GM18858 (cell line): ENCODE results near the gene WASL.
"Not testable (repeated sequence)": the region's sequence is repeated elsewhere in the genome, so short reads cannot be mapped to it uniquely, and the experiment has no call there.

ENCODE experiments used
- ATAC-seq: cut with Tn5 transposase; IDR thresholded peaks from one replicate; pipeline ENCODE4 v1.9.1; 2021; ENCODE audit not compliant: unreplicated experiment

The WASL gene

GRCh38 chr7:123748734-123749536 is at the start of gene WASL:
WASL (minus strand) TSS chr7:123749003; CDS start chr7:123748734, 269 bp downstream.
- ATAC-seq, result peak; percentile 59

- ATAC-seq, result no peak
Observed at GRCh38 chr7:123797673-123798531, 49.1 kb upstream of the WASL start.

- no peak for ATAC-seq
Observed at GRCh38 chr7:123796568-123796967, 47.8 kb upstream of the WASL start.

- no peak for ATAC-seq
Observed at GRCh38 chr7:123795917-123796316, 47.1 kb upstream of the WASL start.

DNA sequence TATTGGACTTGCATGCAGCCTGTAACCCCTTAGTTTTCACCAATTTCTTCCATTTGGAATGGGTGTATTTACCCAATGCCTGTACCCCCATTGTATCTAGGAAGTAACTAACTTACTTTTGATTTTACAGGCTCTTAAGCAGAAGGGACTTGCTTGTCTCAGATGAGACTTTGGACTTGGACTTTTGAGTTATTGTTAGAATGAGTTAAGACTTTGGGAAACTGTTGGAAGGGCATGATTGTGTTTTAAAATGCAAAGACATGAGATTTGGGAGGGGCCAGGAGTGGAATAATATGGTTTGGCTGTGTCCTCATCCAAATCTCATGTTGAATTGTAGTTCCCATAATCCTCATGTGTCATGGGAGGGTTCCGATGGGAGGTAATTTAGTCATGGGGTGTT is 46.3 kb upstream of the WASL start:
- not testable (repeated sequence) for ATAC-seq

DNA sequence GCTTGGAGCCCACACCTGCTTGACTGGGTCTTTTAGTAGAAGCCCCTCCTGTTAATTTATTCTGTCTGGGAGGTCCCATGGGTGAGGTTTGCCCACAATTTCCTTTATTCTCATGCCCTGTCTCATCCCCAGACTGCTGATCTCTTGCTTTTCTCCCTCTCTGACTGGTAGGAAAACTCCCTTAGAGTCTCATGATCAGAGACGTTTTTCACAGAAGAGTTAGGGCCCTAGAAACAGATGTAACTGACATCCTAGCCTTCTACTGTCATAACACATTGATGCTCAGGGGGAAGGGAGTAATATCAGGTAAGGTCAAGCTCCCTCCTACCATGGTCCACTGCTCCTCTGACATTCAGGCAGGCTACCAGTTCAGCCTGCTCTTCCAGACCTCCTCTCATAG is 43.7 kb upstream of the WASL start:
- peak; percentile 54 for ATAC-seq

GRCh38 chr7:123791001-123791400 is 42.2 kb upstream of the WASL start:
- ATAC-seq, result no peak

- ATAC-seq, result no peak
Observed at GRCh38 chr7:123789817-123790216, 41.0 kb upstream of the WASL start.

GRCh38 chr7:123789206-123789784 is 40.5 kb upstream of the WASL start:
- no peak for ATAC-seq

DNA sequence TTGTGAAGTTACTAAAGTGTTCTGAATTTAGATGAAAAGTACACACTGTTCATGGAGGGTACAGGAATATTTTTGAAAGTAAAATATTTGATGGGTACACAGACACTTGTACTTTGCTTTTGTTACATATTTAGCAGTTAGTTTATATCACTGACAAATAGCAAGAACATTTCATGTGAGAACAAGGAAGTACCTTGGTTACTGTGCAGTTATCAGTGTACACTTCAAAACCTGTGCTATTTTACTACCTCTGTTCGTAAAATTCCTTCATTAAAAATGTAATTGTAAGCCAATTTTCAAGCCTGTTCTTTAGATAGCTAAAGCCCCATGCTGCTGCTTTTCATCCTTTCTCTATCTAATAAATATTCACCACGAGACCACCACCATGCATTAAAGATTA is 39.8 kb upstream of the WASL start:
- ATAC-seq, result no peak

GRCh38 chr7:123787220-123788007 is 38.6 kb upstream of the WASL start:
- no peak for ATAC-seq

DNA sequence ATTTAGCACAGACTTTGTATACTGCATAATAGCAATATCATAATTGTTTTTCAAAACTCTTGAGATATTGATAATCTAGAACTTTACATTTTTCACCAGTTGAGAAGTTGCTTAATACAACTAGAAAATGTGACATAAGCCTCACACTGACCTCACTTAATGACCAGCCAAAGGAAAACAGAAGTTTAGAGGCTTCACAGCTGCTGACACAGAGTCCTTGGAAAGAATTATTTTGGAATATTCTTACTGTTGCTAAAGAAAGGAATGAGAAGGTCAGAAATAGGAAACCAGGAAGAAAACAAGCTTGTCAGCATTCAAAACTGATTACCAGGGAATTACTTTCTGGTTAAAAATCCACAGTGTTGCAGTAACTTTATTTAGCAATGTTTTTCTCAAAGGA is 35.5 kb upstream of the WASL start:
- ATAC-seq, result no peak

DNA sequence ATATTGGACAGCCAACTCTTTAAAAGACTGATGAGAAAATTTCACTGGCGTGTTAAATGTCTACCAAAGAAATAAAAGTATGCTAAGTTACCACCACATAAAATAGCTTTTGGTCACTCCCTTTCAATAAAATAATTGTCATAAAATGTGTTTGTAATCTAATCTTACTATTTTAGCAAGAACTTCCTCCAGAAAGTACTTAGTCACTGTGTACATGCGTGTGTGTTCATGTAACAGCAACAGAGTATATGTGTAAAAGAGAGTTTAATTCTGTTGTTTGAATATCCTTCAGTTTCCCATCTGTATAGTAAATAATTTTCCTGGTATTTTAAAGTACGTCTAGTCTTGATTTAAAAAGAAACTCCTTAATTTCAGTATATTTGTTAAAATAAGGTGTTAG is 35.0 kb upstream of the WASL start:
- ATAC-seq, result no peak

- ATAC-seq, result no peak
Observed at GRCh38 chr7:123782071-123782798, 33.4 kb upstream of the WASL start.

- ATAC-seq, result not testable (repeated sequence)
Observed at GRCh38 chr7:123780472-123780871, 31.7 kb upstream of the WASL start.

DNA sequence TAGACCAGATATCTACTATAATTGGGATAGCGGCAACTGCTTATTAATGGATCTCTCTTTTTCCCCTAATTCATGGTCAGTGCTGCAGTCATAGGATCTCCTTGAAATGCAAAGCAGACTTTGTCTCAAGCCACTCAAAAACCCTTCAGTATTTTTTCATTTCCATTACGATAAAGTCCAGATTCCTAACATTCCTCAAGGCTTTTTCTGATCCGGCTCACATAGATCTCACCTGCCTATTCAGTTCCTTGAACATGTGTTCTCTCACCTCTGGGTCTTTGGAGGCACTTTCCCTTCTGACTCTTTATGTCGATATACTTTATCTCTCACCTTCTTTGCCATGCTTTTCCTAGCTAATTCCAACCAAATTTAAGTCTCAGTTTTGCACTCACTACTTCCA is 25.7 kb upstream of the WASL start:
- no peak for ATAC-seq

DNA sequence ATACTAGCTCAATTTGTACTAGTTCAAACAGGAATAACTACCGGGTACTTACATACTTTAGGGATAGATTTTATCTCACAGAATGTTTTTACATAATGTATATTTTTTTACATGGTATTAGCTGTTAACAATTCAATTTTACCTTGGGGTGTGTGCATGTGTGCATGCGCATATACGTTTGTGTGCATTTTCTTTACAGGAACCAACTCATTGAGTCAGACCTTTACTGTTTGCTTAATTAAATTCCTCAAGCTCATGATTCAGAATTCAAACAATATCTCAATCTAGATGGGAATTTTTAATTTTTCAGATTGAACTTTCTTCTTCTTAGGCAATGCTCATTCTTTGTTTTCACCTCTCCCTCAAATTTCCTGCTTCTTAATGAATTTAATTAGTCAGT is 24.7 kb upstream of the WASL start:
- ATAC-seq, result no peak

- no peak for ATAC-seq
Observed at GRCh38 chr7:123772652-123773051, 23.8 kb upstream of the WASL start.

DNA sequence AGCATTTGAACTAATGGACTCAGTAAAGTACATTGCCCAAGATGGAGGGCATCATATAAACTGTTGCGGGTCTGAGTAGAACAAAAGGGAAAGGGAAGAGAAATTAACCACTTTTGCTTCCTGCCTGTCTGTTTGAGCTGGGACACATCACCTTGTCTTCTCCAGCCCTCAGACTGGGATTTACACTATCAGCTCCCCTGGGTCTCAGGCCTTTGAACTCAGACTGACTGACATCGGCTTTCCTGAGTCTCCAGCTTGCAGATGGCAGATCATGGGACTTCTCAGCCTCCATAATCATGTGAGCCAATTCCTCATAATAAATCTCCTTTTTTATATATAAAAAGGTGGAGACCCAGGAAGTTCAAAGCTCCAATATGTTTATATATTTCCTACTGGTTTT is 23.0 kb upstream of the WASL start:
- no peak for ATAC-seq

DNA sequence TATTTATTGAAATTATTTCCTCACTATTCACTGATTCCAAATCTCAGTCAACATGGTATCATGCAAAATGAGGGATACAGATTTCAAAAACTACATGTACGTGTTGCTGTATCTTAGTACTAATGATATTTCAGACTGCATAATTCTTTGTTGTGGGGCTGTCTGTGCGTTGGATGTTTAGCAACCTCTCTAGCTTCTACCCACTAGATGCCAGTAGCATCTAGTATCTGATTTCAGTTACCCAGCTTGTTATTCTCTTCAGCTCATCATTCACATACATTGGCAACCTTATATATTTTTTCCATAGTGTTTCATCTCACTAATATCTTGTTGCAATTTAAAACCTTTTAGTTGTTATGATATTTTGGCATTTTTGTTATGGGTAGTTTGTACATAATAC is 22.5 kb upstream of the WASL start:
- ATAC-seq, result no peak
